HG03045 (cell line): ENCODE results near the gene SMU1.

Experiments used
- ATAC-seq: cut with Tn5 transposase; IDR thresholded peaks from one replicate; pipeline ENCODE4 v1.9.1; 2021; ENCODE audit warnings: mild to moderate bottlenecking, moderate library complexity; ENCODE audit not compliant: unreplicated experiment

SMU1 gene

GRCh38 chr9:33076046-33077004, at the start of gene SMU1:
Gene SMU1 (minus strand): TSS chr9:33076674. CDS start chr9:33076608, 66 bp downstream.
- peak; percentile 100 for ATAC-seq

- ATAC-seq: no peak
These were observed 49.0 kb upstream of the SMU1 start for GRCh38 chr9:33125461-33125860.

GRCh38 chr9:33124751-33125381, 48.4 kb upstream of the SMU1 start:
- peak; percentile 45 for ATAC-seq

GRCh38 chr9:33124046-33124445, 47.6 kb upstream of the SMU1 start:
- no peak for ATAC-seq

- ATAC-seq: no peak
These were observed 47.0 kb upstream of the SMU1 start for GRCh38 chr9:33123407-33124031.

GRCh38 chr9:33120620-33121019, 44.1 kb upstream of the SMU1 start:
- no peak for ATAC-seq

- ATAC-seq: no peak
These were observed 41.3 kb upstream of the SMU1 start for GRCh38 chr9:33117796-33118195.

GRCh38 chr9:33117306-33117705, 40.8 kb upstream of the SMU1 start:
- no peak for ATAC-seq

GRCh38 chr9:33116860-33117259, 40.4 kb upstream of the SMU1 start:
- no peak for ATAC-seq

- ATAC-seq: no peak
These were observed 38.3 kb upstream of the SMU1 start for GRCh38 chr9:33114746-33115145.

- ATAC-seq: no peak
These were observed 37.5 kb upstream of the SMU1 start for GRCh38 chr9:33113799-33114547.

- ATAC-seq: no peak
These were observed 35.6 kb upstream of the SMU1 start for GRCh38 chr9:33112094-33112493.

GRCh38 chr9:33111631-33112030, 35.2 kb upstream of the SMU1 start:
- no peak for ATAC-seq

GRCh38 chr9:33110686-33111085, 34.2 kb upstream of the SMU1 start:
- ATAC-seq: no peak

- ATAC-seq: no peak
These were observed 33.5 kb upstream of the SMU1 start for GRCh38 chr9:33109850-33110595.

- ATAC-seq: no peak
These were observed 32.6 kb upstream of the SMU1 start for GRCh38 chr9:33109097-33109496.

GRCh38 chr9:33108472-33108871, 32.0 kb upstream of the SMU1 start:
- ATAC-seq: no peak

- no peak for ATAC-seq
These were observed 31.3 kb upstream of the SMU1 start for GRCh38 chr9:33107762-33108161.

- ATAC-seq: no peak
These were observed 30.6 kb upstream of the SMU1 start for GRCh38 chr9:33106827-33107621.
